LNCaP clone FGC (cell line): ENCODE data around the gene SLC16A13.
"Not testable (repeated sequence)": the region's sequence is repeated elsewhere in the genome, so short reads cannot be mapped to it uniquely, and the experiment has no call there.

ENCODE experiments used
- DNase-seq: peaks from one replicate; pipeline ENCODE4 v3.0.0-alpha.2; 2011; ENCODE audit warnings: low read depth
- H3K4me3 ChIP-seq: 2 replicates; pipeline ENCODE4 v1.5.1; 2011; ENCODE audit warnings: mild to moderate bottlenecking, low read depth, low read length, control low read depth
- TF ChIP-seq, protein P1 (sequence below): IDR thresholded peaks from 2 replicates; pipeline ENCODE4 v1.5.1; 2012; ENCODE audit warnings: mild to moderate bottlenecking; ENCODE audit not compliant: control insufficient read depth, insufficient read depth; ENCODE audit errors: extremely low read depth

The SLC16A13 gene

DNA sequence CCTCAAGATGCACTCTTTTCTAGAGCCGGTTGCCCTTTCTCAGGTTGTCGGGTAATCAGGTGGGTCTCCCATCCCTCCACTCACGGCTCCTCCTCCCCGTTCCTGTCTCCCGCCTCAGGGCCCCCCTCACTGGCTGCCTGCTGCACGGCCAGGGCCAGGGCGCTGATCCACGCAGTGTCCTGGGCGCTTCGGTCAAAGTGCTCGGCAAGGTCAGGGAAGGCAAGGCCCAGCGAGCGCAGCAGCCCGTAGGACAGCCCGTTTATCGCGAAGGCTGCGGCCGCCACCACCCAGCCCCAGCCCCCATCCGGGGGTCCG, 7.3 kb downstream of the SLC16A13 start:
- DNase-seq = no peak
- no peak overlapping the region for H3K4me3 ChIP-seq
- TF ChIP-seq, protein P1, sequence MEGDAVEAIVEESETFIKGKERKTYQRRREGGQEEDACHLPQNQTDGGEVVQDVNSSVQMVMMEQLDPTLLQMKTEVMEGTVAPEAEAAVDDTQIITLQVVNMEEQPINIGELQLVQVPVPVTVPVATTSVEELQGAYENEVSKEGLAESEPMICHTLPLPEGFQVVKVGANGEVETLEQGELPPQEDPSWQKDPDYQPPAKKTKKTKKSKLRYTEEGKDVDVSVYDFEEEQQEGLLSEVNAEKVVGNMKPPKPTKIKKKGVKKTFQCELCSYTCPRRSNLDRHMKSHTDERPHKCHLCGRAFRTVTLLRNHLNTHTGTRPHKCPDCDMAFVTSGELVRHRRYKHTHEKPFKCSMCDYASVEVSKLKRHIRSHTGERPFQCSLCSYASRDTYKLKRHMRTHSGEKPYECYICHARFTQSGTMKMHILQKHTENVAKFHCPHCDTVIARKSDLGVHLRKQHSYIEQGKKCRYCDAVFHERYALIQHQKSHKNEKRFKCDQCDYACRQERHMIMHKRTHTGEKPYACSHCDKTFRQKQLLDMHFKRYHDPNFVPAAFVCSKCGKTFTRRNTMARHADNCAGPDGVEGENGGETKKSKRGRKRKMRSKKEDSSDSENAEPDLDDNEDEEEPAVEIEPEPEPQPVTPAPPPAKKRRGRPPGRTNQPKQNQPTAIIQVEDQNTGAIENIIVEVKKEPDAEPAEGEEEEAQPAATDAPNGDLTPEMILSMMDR = no peak

DNA sequence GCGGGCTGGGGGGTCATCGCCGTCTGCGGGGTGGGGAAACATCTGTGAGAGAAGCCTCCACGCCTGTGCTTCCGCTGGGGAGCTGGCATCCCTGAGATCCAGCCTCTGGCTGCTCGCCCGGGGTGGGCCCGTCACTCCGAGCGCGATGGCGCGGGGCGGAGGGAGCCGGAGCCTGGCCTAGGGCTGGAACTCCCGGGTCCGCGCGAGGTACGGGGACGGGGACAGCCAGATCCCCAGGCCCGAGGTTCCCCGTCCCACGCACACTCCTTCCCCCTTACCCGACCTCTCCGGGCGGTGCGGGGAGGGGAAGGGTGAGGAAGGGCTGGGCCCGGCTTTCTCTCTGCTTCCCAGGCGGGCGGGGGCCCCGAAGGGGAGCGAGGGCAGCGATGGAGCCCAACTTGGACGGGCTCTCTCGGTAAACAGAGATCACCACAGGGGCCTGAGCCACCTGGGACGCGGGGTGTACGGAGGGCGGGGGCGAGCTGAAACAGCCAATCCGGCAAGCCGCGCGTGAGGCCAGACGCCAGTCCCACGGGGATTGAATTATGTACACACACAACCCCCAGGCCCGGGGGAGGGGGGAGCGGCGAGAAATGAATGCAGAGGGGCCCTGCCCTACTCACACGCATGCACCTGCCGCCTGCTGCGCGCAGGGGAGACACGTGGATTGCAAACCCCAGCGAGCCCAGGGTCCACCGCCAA, 7.8 kb downstream of the SLC16A13 start, which contains the start of gene SLC16A11:
TSS of gene SLC16A11 (minus strand) at position 596 of the 702 bp plus-strand sequence. CDS start at position 17, 579 bp downstream.
- DNase-seq = no peak
- no peak within 1 kb of the TSS for H3K4me3 ChIP-seq
- TF ChIP-seq, protein P1 = no peak

DNA sequence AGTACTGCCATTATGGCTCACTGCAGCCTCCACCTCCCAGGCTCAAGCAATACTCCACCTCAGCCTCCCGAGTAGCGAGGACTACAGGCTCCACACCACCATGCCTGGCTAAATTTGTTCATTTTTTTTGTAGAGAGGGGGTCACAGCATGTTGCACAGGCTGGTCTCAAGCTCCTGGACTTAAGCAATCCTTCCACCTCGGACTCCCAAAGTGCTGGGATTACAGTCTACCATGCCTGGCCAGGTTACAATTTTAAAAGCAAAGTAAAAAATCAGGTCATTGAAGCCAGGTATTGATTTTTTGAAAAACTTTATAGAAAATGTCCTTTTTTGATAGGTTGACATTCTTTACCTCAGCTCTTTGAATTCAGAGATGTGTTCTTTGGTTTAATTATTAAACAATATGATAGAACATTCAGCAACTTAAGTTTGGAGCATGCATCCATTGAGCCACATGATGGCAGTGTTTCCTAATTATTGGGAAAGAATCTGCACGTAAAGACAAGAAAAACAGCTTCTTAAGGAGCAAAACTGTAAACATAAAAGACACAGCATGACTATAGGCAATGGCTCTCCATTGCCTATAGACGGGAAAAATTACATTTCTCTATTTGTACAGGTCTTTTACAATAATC, 9.8 kb downstream of the SLC16A13 start:
- DNase-seq = peak; percentile 73
- TF ChIP-seq, protein P1 = peak; percentile 83
- H3K4me3 ChIP-seq = peak overlapping the region; percentile 54

DNA sequence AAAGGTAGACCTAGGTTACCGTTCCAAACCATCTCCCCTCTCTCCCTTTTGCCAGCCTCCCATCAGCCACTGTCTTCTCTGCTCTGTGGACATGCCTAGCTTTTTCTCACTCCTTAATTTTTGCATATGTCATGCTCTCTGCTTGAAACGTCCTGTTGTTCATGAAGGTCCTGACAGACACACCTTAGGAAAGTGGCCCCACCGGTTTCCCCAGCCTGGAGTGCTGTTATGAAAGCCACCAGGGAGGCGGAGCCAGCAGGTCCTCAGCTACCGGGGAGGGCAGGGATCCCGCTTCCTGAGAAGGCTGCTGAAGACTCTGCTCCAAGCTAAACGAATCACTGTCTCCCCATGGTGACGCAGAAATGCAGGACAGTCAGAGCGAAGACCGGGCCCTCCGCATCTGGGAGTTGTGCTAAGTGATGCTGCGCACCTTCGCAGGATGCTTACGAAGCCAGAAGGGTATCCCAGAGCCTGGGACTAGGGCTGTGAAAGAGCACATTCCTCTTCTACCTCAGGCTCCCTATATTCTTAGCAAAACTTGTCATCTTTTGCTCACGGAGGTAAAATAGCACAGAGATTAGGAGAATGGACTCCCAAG, 10.4 kb downstream of the SLC16A13 start:
- H3K4me3 ChIP-seq = peak overlapping the region; percentile 54
- peak; percentile 92 for DNase-seq
- TF ChIP-seq, protein P1 = no peak

DNA sequence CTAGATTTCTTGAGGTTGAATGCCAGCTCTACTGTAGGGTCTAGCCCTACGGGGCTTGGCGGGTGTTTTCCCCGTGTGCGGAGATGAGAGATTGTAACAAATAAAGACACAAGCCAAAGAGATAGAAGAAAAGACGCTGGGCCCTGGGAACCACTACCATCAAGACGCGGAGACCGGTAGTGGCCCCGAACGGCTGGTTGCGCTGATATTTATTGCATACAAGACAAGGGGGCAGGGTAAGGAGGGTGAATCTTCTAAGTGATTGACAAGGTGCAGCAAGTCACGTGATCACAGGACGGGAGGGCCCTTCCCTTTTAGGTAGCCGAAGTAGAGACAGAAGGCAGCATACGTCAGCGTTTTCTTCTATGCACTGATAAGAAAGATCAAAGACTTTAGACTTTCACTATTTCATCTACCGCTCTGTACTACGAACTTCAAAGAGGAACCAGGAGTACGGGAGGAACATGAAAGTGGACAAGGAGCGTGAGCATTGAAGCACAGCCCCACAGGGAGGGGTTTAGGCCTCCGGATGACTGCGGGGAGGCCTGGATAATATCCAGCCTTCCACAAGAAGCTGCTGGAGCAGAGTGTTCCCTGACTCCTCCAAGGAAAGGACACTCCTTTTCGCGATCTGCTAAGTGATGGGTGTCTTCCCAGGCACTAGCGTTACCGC, 11.0 kb downstream of the SLC16A13 start:
- H3K4me3 ChIP-seq = peak overlapping the region; percentile 54
- DNase-seq = peak; percentile 61

DNA sequence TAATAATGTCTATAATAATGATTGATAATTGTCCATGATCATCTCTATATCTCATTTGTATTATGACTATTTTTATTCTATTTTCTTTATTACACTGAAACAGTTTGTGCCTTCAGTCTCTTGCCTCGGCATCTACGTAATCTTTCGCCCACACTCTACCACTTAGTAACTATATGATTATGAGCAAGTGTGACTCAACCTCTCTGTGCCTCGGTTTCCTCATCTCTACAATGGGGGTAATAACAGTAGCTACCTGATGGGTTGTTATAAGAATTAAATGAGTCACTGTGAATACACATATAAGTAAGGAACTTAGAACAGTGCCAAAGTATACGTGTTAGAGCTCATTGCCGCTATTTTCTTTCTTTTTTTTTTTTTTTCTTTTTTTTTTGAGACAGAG, 11.8 kb downstream of the SLC16A13 start:
- peak overlapping the region; percentile 54 for H3K4me3 ChIP-seq
- TF ChIP-seq, protein P1 = no peak
- DNase-seq = no peak

DNA sequence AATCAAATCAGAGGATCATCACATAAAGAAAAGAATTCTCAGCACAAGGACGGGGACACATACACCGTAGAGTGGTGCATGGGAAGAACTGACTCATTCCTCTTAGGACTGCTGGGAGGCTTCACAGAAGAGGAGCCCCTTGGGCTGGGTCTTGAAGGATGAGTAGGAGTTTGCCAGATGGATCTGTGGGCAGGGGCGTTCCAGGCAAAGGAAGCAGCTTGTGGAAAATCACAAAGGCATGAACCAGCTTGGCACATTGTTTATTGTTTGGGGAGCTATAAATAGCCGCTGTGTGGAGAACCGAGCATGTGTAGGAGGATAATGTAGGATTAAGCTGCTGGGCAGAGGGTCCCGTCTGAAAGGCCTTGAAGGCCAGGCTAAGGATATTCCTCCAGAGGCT, 13.2 kb downstream of the SLC16A13 start:
- DNase-seq = no peak
- H3K4me3 ChIP-seq = no peak overlapping the region
- TF ChIP-seq, protein P1 = no peak

DNA sequence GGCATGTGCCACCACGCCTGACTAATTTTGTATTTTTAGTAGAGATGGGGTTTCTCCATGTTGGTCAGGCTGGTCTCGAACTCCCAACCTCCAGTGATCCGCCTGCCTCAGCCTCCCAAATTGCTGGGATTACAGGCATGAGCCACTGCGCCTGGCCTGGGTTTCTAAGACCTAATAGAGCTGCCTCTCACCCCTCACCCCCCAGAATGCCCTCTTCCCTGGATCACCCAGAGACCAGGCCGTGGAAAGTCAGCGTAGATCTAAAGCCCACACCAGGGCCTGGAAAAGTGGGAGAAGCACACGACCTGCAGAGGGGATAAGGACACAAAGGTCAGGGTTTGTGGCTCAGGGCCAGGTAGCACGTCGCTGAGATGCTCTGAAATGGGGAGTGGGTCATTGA, 14.8 kb downstream of the SLC16A13 start:
- not testable (repeated sequence) for H3K4me3 ChIP-seq, DNase-seq
